ENCODE data around the gene ARHGAP15. TPM values are rescaled to one million over a fixed set of nuclear protein-coding genes. Genes with fewer than 3 reads are reported as not detected.
A peak's percentile ranks its signal among the peaks of the same experiment; 100 is the strongest.

The ARHGAP15 gene
- total and polyA plus RNA-seq, 2 donors (not counting 1 experiment from before 2014, with no cell fraction given) = 0.07 TPM; not detected in 1

GRCh38 chr2:143264851-143265250 lies 135.6 kb downstream of the ARHGAP15 start:
- H3K36me3 ChIP-seq (ENCODE audit: control insufficient read depth, insufficient read depth, low read length) = no peaks in the 10 kb centered on the region
- H3K27ac ChIP-seq (ENCODE audit: insufficient read depth, low read length) = no peak overlapping the region
- no peak overlapping the region for H3K4me3 ChIP-seq (replicated peaks in 1 of 4; ENCODE audit: control extremely low read depth in 1 of 4, insufficient read depth in 1 of 4, low read depth in 3 of 4, low read length in 4 of 4)
- no peak overlapping the region for H3K4me2 ChIP-seq (ENCODE audit: extremely low read depth, insufficient read depth, low read length)
- H2AFZ ChIP-seq (ENCODE audit: low read length) = no peak overlapping the region
- no peaks in the 10 kb centered on the region for H3K79me2 ChIP-seq (ENCODE audit: control insufficient read depth, insufficient read depth, low read length)
- H3K9ac ChIP-seq (ENCODE audit: insufficient read depth, low read length) = no peak overlapping the region
- peak; percentile 91 to 96 for DNase-seq (ENCODE audit: low read depth in 2 of 2)
- H3K9me3 ChIP-seq (ENCODE audit: control insufficient read depth, insufficient read depth, low read depth, low read length) = no peaks in the 10 kb centered on the region
- H3K27me3 ChIP-seq (ENCODE audit: control insufficient read depth, insufficient read depth, low read length) = no peaks in the 10 kb centered on the region
- H3K4me1 ChIP-seq (ENCODE audit: control insufficient read depth, extremely low read depth, insufficient read depth, low read length) = no peaks in the 10 kb centered on the region
- H4K20me1 ChIP-seq (ENCODE audit: control insufficient read depth, extremely low read depth, insufficient read depth, low read length) = no peaks in the 10 kb centered on the region
- TF ChIP-seq CTCF (conservative IDR thresholded peaks at IDR 0.05 in 1 of 2, IDR thresholded peaks at IDR 0.05 in 1 of 2; ENCODE audit: low read depth in 1 of 2, low read length in 2 of 2) = no peak
- no peak for TF ChIP-seq EZH2 (IDR thresholded peaks at IDR 0.05; ENCODE audit: low read length, missing control alignments)

- Histone ChIP-seq H3K27ac (ENCODE audit: insufficient read depth, low read length) (no peak overlapping the region), H3K4me1 (ENCODE audit: control insufficient read depth, extremely low read depth, insufficient read depth, low read length) (no peaks in the 10 kb centered on the region), H3K4me2 (ENCODE audit: extremely low read depth, insufficient read depth, low read length) (no peak overlapping the region), H4K20me1 (ENCODE audit: control insufficient read depth, extremely low read depth, insufficient read depth, low read length) (no peaks in the 10 kb centered on the region), H3K79me2 (ENCODE audit: control insufficient read depth, insufficient read depth, low read length) (no peaks in the 10 kb centered on the region), H3K9ac (ENCODE audit: insufficient read depth, low read length) (no peak overlapping the region), H3K9me3 (ENCODE audit: control insufficient read depth, insufficient read depth, low read depth, low read length) (no peaks in the 10 kb centered on the region), H3K27me3 (ENCODE audit: control insufficient read depth, insufficient read depth, low read length) (no peaks in the 10 kb centered on the region), H2AFZ (ENCODE audit: low read length) (no peak overlapping the region), H3K36me3 (ENCODE audit: control insufficient read depth, insufficient read depth, low read length) (no peaks in the 10 kb centered on the region), H3K4me3 (replicated peaks in 1 of 4; ENCODE audit: control extremely low read depth in 1 of 4, insufficient read depth in 1 of 4, low read depth in 3 of 4, low read length in 4 of 4) (no peak overlapping the region)
- DNase-seq (ENCODE audit: low read depth in 2 of 2) = peak in 1 of 2 donors; percentile 1
- no peak for TF ChIP-seq EZH2 (IDR thresholded peaks at IDR 0.05; ENCODE audit: low read length, missing control alignments)
- TF ChIP-seq CTCF (conservative IDR thresholded peaks at IDR 0.05 in 1 of 2, IDR thresholded peaks at IDR 0.05 in 1 of 2; ENCODE audit: low read depth in 1 of 2, low read length in 2 of 2) = no peak
Measured at GRCh38 chr2:143279672-143280071, 150.5 kb downstream of the ARHGAP15 start.

GRCh38 chr2:143280097-143280757 lies 151.0 kb downstream of the ARHGAP15 start:
- Histone ChIP-seq H4K20me1 (ENCODE audit: control insufficient read depth, extremely low read depth, insufficient read depth, low read length) (no peaks in the 10 kb centered on the region), H3K4me3 (replicated peaks in 1 of 4; ENCODE audit: control extremely low read depth in 1 of 4, insufficient read depth in 1 of 4, low read depth in 3 of 4, low read length in 4 of 4) (no peak overlapping the region), H3K36me3 (ENCODE audit: control insufficient read depth, insufficient read depth, low read length) (no peaks in the 10 kb centered on the region), H3K4me1 (ENCODE audit: control insufficient read depth, extremely low read depth, insufficient read depth, low read length) (no peaks in the 10 kb centered on the region), H3K9me3 (ENCODE audit: control insufficient read depth, insufficient read depth, low read depth, low read length) (no peaks in the 10 kb centered on the region), H3K27ac (ENCODE audit: insufficient read depth, low read length) (no peak overlapping the region), H3K4me2 (ENCODE audit: extremely low read depth, insufficient read depth, low read length) (no peak overlapping the region), H2AFZ (ENCODE audit: low read length) (no peak overlapping the region), H3K27me3 (ENCODE audit: control insufficient read depth, insufficient read depth, low read length) (no peaks in the 10 kb centered on the region), H3K79me2 (ENCODE audit: control insufficient read depth, insufficient read depth, low read length) (no peaks in the 10 kb centered on the region), H3K9ac (ENCODE audit: insufficient read depth, low read length) (no peak overlapping the region)
- TF ChIP-seq EZH2 (IDR thresholded peaks at IDR 0.05; ENCODE audit: low read length, missing control alignments) = no peak
- TF ChIP-seq CTCF (conservative IDR thresholded peaks at IDR 0.05 in 1 of 2, IDR thresholded peaks at IDR 0.05 in 1 of 2; ENCODE audit: low read depth in 1 of 2, low read length in 2 of 2) = no peak
- no peak for DNase-seq (ENCODE audit: low read depth in 2 of 2)

Measured in fibroblast of lung (primary cell).